Activated naive CD8-positive, alpha-beta T cell treated with anti-CD3 and anti-CD28 coated beads, Interleukin-2, amount 50 U/mL, for 24 hours (primary cell): ENCODE results near the gene POU2F2.

ENCODE experiments used
- ATAC-seq: fragments of 150-1000 bp; cut with Tn5 transposase; one replicate; pipeline ENCODE4 v1.10.0; 2021
- DNase-seq: peaks from one replicate; pipeline ENCODE4 v3.0.0; 2021
- H3K27ac Mint-ChIP-seq: one replicate; pipeline ENCODE4 v1.8.0; 2021; ENCODE audit warnings: mild to moderate bottlenecking, mixed read lengths
- H3K27me3 Mint-ChIP-seq: one replicate; pipeline ENCODE4 v1.8.0; 2021; ENCODE audit warnings: mixed read lengths
- H3K36me3 Mint-ChIP-seq: one replicate; pipeline ENCODE4 v1.8.0; 2021; ENCODE audit warnings: low read depth, mixed read lengths
- H3K4me1 Mint-ChIP-seq: one replicate; pipeline ENCODE4 v1.8.0; 2021; ENCODE audit warnings: mixed read lengths
- H3K4me3 Mint-ChIP-seq: one replicate; pipeline ENCODE4 v1.8.0; 2021; ENCODE audit warnings: mild to moderate bottlenecking, moderate library complexity, mixed read lengths
- H3K9me3 Mint-ChIP-seq: one replicate; pipeline ENCODE4 v1.8.0; 2021; ENCODE audit warnings: mixed read lengths

The POU2F2 gene

DNA sequence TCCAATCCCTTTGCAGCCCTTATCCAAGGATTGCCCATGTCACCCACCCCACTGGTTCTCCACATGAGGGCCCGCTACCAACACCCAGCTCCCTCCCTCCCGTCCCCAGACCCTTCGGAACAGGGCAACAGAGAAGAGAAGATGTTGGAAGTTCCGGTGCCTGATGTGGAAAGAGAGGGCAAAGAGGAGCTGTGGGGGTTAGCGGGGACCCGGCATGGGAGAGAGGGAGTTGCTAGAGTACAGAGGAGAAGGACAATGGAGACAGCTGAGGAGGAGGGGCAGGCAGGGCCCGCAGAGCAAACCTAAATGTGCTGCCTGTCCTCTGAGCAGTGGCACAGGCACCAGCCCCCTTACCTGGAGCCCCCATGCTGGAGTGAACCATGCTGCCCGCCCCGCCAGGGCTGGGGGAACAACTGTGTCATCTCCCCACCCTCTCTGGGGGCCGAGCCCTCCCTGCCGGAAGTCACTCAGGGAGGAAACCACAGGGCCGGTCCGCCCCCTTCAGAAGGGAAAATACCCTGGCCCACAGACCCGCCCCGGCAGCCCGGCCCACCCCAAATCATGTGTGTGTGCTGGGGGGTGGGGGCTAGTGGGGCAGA is at the start of gene POU2F2:
Gene POU2F2, minus strand, starts transcription at position 417 of the 599 bp plus-strand sequence. Its CDS starts 35 bp downstream, at position 382.
- H3K4me3 Mint-ChIP-seq, result peak within 1 kb of the TSS; percentile 93
- H3K36me3 Mint-ChIP-seq, result peaks cover 7% of the 10 kb centered on the region
- no peaks in the 10 kb centered on the region for H3K9me3 Mint-ChIP-seq
- H3K27me3 Mint-ChIP-seq, result no peaks in the 10 kb centered on the region
- ATAC-seq (peak; percentile 86), DNase-seq (peak; percentile 88)
- H3K4me1 Mint-ChIP-seq, result peaks cover 61% of the 10 kb centered on the region
- H3K27ac Mint-ChIP-seq, result peak within 1 kb of the TSS; percentile 91

DNA sequence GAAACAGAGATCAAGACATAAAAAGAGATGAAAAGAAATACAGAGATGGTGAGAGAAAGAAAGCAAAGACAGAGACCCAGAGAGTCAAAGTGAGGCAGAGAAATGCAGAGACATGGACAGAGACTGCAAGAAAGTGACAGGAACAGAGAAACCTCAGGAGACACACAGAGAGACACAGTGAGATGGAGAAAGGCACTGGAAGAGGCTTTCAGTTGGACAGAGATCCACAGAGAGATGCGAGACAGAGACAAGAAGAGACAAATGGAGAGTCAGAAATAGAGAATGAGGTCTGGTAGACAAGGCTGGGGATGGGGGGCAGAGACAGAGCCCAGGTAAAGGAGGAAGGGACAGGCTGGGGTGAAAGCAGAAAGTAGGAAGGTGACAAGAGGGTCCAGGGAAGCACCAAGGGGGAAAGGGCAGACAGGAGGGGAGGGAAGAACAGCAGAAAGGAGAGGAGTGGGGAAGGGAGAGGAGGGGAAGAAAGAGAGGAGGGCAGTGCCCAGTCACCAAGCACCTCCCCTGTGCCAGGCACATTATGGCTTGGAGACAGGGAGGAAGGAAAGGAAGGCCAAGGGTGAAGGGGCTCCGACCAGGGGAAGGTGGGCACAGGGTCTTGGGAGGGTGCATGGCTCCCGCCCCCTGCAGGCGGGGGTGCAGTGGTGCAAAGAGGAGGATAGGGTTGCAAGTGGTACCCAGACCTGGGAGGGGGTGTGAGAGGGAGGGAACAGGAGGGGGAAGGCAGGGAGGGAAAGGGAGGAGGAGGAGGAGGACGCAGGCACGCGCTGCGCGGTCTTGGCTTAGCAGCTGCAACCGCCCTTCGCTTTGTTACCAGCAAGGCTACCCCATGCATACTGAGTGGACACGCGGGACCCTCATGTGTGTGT is 46.8 kb upstream of the POU2F2 start:
- H3K4me3 Mint-ChIP-seq, result no peak overlapping the region
- H3K27me3 Mint-ChIP-seq, result peaks cover 30% of the 10 kb centered on the region
- no peaks in the 10 kb centered on the region for H3K36me3 Mint-ChIP-seq
- ATAC-seq (no peak), DNase-seq (no peak)
- no peak overlapping the region for H3K27ac Mint-ChIP-seq
- no peaks in the 10 kb centered on the region for H3K9me3 Mint-ChIP-seq
- peaks cover 21% of the 10 kb centered on the region for H3K4me1 Mint-ChIP-seq

DNA sequence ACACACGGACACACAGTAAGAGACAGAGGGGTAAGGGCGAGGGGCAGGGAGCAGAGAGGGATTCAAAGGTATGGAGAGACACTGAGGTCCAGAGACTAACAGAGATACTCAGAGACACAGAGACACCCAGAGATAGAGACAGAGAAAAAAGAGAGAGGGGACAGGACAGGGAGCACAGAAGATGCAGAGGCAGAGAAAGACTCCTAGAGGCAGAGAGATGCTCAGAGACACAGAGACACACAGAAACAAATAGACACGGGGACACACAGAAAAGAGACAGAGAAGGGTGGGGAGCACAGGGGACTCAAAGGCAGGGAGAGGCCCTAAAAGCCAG is 45.4 kb upstream of the POU2F2 start:
- DNase-seq (no peak), ATAC-seq (no peak)
- H3K4me1 Mint-ChIP-seq, result peaks cover 15% of the 10 kb centered on the region
- H3K9me3 Mint-ChIP-seq, result no peaks in the 10 kb centered on the region
- H3K4me3 Mint-ChIP-seq, result no peak overlapping the region
- no peaks in the 10 kb centered on the region for H3K36me3 Mint-ChIP-seq
- no peak overlapping the region for H3K27ac Mint-ChIP-seq
- peaks cover 31% of the 10 kb centered on the region for H3K27me3 Mint-ChIP-seq

DNA sequence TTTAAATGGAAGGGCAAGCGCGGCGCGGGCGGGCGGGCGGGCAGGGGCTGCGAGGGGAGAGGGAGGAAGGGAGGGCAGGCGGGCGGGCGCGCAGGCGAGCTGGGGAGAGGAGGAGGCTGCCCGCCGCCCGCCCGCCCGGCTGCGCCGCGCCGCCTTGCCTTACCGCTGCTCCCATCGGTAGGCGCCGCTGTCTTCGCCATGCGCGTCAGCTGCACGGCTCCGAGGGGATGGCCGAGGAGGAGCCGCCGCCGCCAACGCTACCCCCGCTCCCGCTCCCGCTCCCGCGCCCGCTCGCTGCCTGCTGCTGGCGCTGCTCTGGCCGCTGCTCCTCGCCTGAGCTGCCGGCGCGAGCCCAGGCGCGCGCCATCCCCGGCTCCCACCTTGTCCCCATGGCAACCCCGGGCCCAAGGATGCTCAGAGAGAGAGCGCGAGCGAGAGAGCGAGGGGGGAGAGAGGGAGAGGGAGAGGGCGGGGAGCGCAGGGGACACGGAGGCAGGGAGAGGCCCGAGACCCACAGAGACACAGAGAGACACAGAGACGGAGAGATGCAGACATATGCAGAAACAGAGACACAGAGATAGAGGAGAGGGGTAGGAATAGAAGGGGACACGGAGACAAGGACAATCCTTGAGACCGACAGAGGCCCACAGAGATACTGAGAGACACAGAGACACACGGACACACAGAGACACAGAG is 44.9 kb upstream of the POU2F2 start:
- DNase-seq, result peak; percentile 80
- no peaks in the 10 kb centered on the region for H3K9me3 Mint-ChIP-seq
- H3K27ac Mint-ChIP-seq, result no peak overlapping the region
- no peaks in the 10 kb centered on the region for H3K36me3 Mint-ChIP-seq
- peaks cover 10% of the 10 kb centered on the region for H3K4me1 Mint-ChIP-seq
- H3K4me3 Mint-ChIP-seq, result no peak overlapping the region
- peak; percentile 91 for ATAC-seq
- peaks cover 31% of the 10 kb centered on the region for H3K27me3 Mint-ChIP-seq

DNA sequence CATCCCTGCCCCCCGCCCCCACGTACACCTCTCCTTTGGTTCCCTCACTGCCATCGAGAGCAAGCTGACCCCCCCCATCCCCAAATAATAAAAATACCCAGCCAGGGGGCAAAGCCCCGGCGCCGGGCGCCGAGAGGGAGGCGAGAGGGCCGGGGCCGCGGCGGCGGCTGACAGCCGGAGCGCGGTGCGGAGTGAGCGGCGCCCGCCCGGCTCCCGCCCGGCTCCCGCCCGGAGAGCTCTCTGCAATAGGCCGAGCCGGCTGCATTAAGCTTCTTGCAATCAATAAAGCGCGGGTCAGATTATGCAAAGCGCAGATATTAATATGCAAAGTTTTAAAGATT is 44.4 kb upstream of the POU2F2 start:
- Mint-ChIP-seq H3K27me3 (peaks cover 31% of the 10 kb centered on the region), H3K27ac (no peak overlapping the region), H3K4me3 (peak overlapping the region; percentile 73), H3K36me3 (no peaks in the 10 kb centered on the region), H3K4me1 (peaks cover 9% of the 10 kb centered on the region), H3K9me3 (no peaks in the 10 kb centered on the region)
- peak; percentile 48 for ATAC-seq
- peak; percentile 35 for DNase-seq

DNA sequence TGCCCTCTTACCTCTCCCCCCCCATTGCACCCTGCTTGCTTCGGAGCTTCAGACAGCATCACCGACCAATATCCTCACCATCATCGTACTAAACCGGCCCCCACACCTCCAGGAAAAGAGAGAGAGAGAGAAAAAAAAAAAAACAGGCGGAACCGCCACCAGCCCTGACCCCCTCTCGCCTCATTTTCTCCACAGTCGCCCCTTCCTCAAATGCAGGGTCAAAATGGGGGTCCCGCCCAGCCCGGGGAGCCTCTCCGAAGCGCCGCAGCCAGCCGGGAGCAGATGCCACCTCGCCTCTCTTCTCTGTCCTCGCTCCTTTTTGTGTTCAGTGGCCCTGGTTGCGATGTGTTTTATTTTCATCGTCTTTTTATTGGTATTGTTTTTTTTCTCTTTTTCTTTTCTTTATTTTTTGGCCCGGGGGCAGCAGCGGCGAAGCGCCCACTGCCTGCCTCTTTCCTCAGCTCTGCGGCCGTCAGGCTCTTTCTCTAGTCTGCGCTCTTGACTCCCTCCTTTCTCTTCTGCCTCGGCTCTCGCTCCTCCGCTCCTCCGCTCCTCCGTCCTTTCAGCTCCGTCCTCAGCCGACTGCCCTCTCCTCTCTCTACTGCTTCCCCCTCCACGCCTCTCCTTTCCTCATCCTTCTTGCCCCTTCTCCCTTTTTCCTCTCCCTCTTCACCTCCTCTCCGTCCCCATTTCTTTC is 43.9 kb upstream of the POU2F2 start:
- Mint-ChIP-seq H3K27me3 (peaks cover 31% of the 10 kb centered on the region), H3K4me1 (peaks cover 9% of the 10 kb centered on the region), H3K36me3 (no peaks in the 10 kb centered on the region), H3K27ac (no peak overlapping the region), H3K4me3 (peak overlapping the region; percentile 73), H3K9me3 (no peaks in the 10 kb centered on the region)
- no peak for DNase-seq
- ATAC-seq, result peak; percentile 30

DNA sequence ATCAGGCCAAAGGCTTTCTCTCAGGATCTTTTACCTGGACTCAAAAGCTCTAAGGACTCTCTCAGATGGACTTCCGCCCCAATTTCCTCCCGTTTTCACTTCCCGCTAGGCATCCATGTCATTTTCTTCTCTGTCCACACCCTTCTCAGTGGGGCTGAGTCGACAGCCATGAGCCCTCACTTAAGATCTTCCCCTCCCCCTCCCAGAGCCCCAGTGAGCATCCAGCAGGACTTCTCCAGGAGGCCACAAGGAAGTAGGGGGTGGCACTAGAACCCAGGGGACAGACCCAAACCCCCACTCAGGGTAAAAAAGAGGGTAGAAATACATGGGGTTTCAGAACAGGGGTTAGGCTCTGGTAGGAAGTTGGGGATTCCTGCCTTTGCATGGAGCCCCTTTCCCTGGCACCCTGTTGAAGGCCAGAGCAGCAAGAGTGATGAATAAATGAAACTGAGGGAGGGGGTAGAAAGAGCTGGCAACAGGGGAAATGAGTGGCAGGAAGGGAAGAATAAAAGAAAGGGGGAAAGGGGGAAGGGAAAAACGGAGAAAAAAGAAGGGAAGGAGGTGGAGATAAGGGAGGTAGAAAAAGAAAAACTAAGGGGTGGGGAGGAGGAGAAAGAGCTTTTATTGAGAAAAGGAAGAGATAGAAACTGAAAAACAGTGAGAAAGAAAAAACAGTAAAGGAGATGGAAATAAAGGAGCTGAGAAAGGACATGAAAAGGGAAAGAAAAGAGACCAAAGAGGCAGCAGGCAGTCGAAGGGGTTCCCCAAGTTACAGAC is 42.9 kb upstream of the POU2F2 start:
- Mint-ChIP-seq H3K4me3 (no peak overlapping the region), H3K27ac (no peak overlapping the region), H3K4me1 (peaks cover 9% of the 10 kb centered on the region), H3K9me3 (no peaks in the 10 kb centered on the region), H3K27me3 (peaks cover 30% of the 10 kb centered on the region), H3K36me3 (no peaks in the 10 kb centered on the region)
- ATAC-seq, result no peak
- DNase-seq, result no peak

DNA sequence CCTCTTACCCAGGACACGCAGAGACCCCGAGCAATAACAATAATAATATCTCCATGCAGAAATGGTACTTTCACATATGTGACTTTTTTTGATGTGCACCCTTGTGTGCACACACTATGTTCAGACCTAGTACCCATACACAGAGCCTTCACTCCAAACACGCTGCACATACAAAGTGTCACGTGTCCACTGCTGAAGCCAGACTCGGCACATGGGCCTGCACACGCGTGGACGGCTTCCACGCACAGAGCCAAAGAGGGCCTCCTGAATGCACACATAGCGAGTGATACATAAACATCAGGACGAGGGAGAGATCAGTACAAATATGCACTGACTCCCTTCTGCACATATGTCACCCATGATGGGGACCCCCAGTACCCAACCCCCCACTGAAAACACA is 41.9 kb upstream of the POU2F2 start:
- Mint-ChIP-seq H3K4me3 (no peak overlapping the region), H3K27me3 (peaks cover 23% of the 10 kb centered on the region)

DNA sequence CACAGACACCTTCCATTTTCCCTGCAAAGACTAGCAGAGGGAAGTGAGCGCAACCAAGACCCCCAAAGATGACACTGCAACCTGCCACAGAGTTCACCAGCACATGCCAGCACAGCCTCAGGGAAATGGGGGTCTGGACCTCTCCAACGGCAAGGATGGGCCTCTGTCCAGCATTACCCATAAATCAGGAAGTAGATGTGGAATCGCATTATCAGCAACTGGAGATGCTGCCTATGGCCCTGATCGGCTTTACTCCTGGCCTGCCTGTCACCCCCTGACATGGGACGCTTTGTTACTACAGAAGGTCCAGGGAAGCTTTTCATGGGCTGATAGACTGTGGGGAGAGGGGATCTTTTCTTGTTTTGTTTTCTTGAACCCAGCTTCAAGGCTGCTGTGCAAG is 41.4 kb upstream of the POU2F2 start:
- Mint-ChIP-seq H3K27me3 (peaks cover 23% of the 10 kb centered on the region), H3K9me3 (no peaks in the 10 kb centered on the region), H3K27ac (no peak overlapping the region), H3K4me1 (peaks cover 9% of the 10 kb centered on the region), H3K36me3 (no peaks in the 10 kb centered on the region), H3K4me3 (no peak overlapping the region)
- DNase-seq (no peak), ATAC-seq (no peak)

More for the DNA sequence above, 41.9 kb upstream of the POU2F2 start:
- H3K4me1 Mint-ChIP-seq, result peaks cover 9% of the 10 kb centered on the region
- no peaks in the 10 kb centered on the region for H3K36me3 Mint-ChIP-seq
- H3K27ac Mint-ChIP-seq, result no peak overlapping the region
- no peak for DNase-seq
- no peak for ATAC-seq
- H3K9me3 Mint-ChIP-seq, result no peaks in the 10 kb centered on the region

DNA sequence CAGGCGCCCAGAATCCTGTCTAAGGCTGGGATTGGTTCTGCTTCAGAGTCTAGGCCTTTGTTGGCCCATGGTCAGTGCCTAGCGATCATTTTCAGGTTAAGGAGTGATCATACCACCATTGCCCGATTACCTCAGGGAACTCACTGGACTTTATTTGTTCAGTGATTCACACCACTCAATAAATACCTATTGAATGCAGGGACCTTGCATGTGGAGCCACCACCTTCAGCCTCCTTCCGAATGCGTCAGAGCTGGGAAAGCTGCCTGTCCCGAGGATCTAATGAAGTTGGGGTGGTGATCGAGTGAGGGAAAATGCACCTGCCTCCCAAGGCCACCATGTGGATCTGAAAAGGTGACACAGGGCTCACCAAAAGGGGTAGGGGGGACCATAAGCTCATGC is 40.0 kb upstream of the POU2F2 start:
- no peak for ATAC-seq
- Mint-ChIP-seq H3K9me3 (no peaks in the 10 kb centered on the region), H3K36me3 (no peaks in the 10 kb centered on the region), H3K4me3 (no peak overlapping the region), H3K4me1 (peaks cover 9% of the 10 kb centered on the region), H3K27me3 (peaks cover 23% of the 10 kb centered on the region), H3K27ac (no peak overlapping the region)
- DNase-seq, result no peak

DNA sequence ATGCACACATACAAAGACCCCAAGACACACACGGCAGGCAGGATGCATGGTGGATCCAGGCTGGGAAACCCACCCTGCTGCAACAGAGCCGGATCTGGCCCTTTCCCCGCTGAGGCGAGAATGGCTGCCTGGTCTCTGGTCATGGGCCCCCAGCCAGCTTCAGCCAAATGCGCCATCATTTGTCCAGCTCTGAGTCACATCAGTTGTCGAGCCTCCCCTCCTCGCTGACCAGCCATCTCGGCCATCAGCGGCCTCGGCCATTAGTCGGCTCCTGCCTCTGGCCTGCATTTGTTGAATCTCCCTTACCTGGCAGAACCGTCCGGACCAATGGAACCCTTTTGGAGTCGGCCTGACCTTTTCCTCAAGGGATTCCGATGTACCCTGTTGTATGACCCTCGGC is 38.5 kb upstream of the POU2F2 start:
- H3K4me3 Mint-ChIP-seq, result no peak overlapping the region
- DNase-seq (no peak), ATAC-seq (no peak)
- peaks cover 3% of the 10 kb centered on the region for H3K4me1 Mint-ChIP-seq
- no peaks in the 10 kb centered on the region for H3K9me3 Mint-ChIP-seq
- H3K27ac Mint-ChIP-seq, result no peak overlapping the region
- H3K36me3 Mint-ChIP-seq, result no peaks in the 10 kb centered on the region
- H3K27me3 Mint-ChIP-seq, result peaks cover 17% of the 10 kb centered on the region

DNA sequence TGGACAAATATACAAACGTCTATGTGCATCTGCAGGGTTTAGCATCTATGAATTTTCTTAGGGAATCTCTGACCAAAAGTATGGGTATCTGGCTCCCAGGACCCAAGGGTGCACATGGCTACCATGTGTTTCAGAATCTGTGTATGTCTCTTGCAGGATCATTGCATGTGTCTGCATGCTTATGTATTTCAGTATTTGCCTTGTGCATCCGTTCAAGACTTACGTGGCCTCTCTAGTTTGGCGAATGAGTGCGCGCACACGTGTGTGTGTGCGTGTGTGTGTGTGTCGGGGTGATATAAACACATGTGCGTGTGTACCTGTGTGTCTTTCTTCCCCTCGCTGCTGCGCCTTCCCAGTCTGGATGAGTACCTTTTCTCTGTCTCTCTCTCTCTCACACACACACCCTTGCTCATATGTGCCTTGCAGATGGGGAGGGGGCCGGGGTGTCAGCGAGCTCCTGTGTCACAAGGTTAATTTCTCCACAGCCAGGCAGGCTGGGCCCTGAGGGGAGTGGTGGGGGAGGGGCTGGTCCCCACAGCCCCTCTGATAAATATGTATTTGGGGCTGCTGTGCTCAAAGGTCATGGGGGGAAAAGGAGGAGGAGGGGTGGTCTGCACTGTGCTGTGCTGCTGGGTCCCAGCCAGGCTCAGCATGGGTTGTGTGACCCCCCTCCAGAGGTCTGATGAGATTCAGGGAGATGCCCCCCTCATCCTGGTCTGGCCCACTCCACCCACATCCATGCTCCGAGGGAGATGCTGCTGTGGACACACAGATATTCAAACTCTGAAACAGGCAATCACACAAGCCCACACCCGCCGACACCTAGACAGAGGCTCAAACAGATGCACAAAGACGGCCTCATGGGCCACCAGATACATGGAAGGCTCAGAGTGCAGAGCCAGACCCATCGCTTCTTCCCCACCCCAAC is 37.5 kb upstream of the POU2F2 start:
- no peaks in the 10 kb centered on the region for H3K4me1 Mint-ChIP-seq
- H3K4me3 Mint-ChIP-seq, result no peak overlapping the region
- no peaks in the 10 kb centered on the region for H3K36me3 Mint-ChIP-seq
- H3K9me3 Mint-ChIP-seq, result no peaks in the 10 kb centered on the region
- H3K27ac Mint-ChIP-seq, result no peak overlapping the region
- peaks cover 8% of the 10 kb centered on the region for H3K27me3 Mint-ChIP-seq
- ATAC-seq (no peak), DNase-seq (no peak)

DNA sequence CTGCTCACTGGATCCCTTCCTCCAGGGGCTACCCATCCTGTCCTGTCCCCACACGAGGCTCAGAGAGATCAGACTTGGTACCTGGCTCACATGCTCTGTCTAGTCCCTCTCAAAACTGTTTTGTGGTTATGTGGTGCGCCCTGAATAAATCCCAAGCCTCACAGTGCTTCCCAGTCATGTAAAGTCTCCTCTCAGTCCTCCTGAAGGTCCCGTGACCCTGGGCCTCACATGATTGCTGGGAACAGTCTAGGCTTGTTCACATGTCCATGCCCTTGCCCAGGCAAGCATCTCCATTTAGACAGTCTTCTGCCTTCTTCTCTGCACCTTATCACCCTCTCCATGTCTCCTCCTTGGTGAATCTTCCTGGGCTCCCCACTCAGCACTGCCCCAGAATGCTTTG is 36.0 kb upstream of the POU2F2 start:
- Mint-ChIP-seq H3K4me3 (no peak overlapping the region), H3K27me3 (no peaks in the 10 kb centered on the region), H3K36me3 (no peaks in the 10 kb centered on the region), H3K4me1 (no peaks in the 10 kb centered on the region), H3K27ac (no peak overlapping the region), H3K9me3 (no peaks in the 10 kb centered on the region)
- ATAC-seq, result no peak
- no peak for DNase-seq
